Measurements from ENCODE around the gene NBEAL2.

DNA sequence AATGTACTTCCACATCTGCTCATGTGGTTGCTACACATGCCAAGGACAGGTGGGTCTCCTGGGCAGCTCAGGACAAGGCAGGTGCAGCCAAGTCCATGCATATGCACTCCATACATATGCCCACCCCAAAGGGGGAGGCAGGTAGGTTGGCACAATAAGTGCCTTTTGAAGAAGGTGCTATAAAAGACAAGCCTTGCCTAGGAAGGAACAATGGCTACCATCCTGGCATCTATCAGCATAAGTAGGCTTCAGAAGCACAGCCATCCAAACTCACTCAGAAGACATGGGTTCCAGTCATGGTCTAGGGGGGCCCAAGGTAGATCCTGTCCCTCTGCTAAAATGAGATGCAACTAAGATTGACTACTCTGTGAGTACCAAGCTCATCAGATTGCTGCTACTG lies 34.6 kb downstream of the NBEAL2 start:
- TF ChIP-seq, protein P1, sequence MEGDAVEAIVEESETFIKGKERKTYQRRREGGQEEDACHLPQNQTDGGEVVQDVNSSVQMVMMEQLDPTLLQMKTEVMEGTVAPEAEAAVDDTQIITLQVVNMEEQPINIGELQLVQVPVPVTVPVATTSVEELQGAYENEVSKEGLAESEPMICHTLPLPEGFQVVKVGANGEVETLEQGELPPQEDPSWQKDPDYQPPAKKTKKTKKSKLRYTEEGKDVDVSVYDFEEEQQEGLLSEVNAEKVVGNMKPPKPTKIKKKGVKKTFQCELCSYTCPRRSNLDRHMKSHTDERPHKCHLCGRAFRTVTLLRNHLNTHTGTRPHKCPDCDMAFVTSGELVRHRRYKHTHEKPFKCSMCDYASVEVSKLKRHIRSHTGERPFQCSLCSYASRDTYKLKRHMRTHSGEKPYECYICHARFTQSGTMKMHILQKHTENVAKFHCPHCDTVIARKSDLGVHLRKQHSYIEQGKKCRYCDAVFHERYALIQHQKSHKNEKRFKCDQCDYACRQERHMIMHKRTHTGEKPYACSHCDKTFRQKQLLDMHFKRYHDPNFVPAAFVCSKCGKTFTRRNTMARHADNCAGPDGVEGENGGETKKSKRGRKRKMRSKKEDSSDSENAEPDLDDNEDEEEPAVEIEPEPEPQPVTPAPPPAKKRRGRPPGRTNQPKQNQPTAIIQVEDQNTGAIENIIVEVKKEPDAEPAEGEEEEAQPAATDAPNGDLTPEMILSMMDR (IDR thresholded peaks at IDR 0.05), result no peak
- TF ChIP-seq POLR2A (IDR thresholded peaks at IDR 0.05), result no peak
